ENCODE measurements around the gene ZNF592.

DNA sequence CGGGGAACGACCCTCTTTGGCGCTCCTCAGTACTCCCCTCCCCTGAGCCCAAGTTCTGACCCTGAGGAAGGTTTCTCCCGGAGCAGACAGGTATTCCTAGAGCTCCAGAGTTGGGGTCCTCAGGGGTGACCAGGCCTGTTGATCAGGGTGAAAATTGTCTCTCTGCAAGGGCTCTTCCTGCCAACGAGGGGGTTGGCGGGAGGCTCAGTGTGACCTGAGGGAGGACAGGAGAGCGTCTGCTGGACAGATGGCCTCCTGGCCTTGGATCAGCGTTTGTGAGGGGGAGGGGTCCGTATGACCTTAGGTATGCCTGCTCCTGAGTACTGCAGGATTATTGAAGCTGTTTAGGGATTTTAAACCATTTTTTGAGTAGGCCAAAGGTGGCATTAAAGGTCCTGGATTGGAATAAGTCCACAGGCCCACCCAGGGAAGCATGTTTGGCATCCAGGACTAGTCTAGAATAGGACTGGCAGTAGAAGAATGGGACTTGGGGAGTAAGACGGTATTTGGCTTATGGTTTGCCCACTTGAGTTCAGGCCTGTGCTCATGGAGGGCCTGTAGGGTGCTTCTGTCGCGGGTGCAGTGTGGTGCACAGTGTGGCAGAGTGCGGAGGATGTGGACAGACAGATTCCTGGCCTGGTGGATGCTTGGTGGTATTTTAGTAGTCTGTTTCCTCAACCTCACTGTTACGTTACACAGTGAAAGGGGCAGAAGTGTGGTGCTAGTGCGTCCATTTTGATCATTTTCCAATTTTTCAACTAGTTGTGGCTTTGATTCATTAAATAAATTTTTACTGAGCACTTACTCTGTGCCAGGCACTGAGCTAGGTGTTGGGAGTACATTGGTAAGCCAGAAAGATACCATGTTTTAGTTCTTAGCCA, 959 bp downstream of the ZNF592 start:
- TF ChIP-seq POLR2A (IDR thresholded peaks at IDR 0.05) (no peak), POLR2AphosphoS5 (IDR thresholded peaks at IDR 0.05) (peak; percentile 3)
- TF ChIP-seq, protein P1, sequence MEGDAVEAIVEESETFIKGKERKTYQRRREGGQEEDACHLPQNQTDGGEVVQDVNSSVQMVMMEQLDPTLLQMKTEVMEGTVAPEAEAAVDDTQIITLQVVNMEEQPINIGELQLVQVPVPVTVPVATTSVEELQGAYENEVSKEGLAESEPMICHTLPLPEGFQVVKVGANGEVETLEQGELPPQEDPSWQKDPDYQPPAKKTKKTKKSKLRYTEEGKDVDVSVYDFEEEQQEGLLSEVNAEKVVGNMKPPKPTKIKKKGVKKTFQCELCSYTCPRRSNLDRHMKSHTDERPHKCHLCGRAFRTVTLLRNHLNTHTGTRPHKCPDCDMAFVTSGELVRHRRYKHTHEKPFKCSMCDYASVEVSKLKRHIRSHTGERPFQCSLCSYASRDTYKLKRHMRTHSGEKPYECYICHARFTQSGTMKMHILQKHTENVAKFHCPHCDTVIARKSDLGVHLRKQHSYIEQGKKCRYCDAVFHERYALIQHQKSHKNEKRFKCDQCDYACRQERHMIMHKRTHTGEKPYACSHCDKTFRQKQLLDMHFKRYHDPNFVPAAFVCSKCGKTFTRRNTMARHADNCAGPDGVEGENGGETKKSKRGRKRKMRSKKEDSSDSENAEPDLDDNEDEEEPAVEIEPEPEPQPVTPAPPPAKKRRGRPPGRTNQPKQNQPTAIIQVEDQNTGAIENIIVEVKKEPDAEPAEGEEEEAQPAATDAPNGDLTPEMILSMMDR (IDR thresholded peaks at IDR 0.05), result no peak
